ENCODE measurements around the gene TMEM164.
"Not testable (repeated sequence)": the region's sequence is repeated elsewhere in the genome, so short reads cannot be mapped to it uniquely, and the experiment has no call there.

TMEM164 gene
- long read RNA-seq, donor 1, full-length matches to known transcripts: 3 of 3 reads
- long read RNA-seq, donor 1, partial matches to known transcripts: 0 of 3 reads
- long read RNA-seq, donor 1, other reads (novel, unspliced or antisense): 0 of 3 reads
- long read RNA-seq, donor 2, full-length matches to known transcripts: 2 of 2 reads
- long read RNA-seq, donor 2, partial matches to known transcripts: 0 of 2 reads
- long read RNA-seq, donor 2, other reads (novel, unspliced or antisense): 0 of 2 reads
- long read RNA-seq, donor 3, full-length matches to known transcripts: 1 of 1 reads
- long read RNA-seq, donor 3, partial matches to known transcripts: 0 of 1 reads
- long read RNA-seq, donor 3, other reads (novel, unspliced or antisense): 0 of 1 reads
- long read RNA-seq, donor 4, full-length matches to known transcripts: 4 of 4 reads
- long read RNA-seq, donor 4, partial matches to known transcripts: 0 of 4 reads
- long read RNA-seq, donor 4, other reads (novel, unspliced or antisense): 0 of 4 reads
- long read RNA-seq, donor 5, full-length matches to known transcripts: 5 of 5 reads
- long read RNA-seq, donor 5, partial matches to known transcripts: 0 of 5 reads
- long read RNA-seq, donor 5, other reads (novel, unspliced or antisense): 0 of 5 reads
- long read RNA-seq, donor 6, full-length matches to known transcripts: 5 of 5 reads
- long read RNA-seq, donor 6, partial matches to known transcripts: 0 of 5 reads
- long read RNA-seq, donor 6, other reads (novel, unspliced or antisense): 0 of 5 reads
- long read RNA-seq, donor 7, full-length matches to known transcripts: 8 of 8 reads
- long read RNA-seq, donor 7, partial matches to known transcripts: 0 of 8 reads
- long read RNA-seq, donor 7, other reads (novel, unspliced or antisense): 0 of 8 reads
- long read RNA-seq, donor 8, full-length matches to known transcripts: 6 of 6 reads
- long read RNA-seq, donor 8, partial matches to known transcripts: 0 of 6 reads
- long read RNA-seq, donor 8, other reads (novel, unspliced or antisense): 0 of 6 reads

- peak; percentile 74 for DNase-seq
Observed at GRCh38 chrX:110002300-110003166, at the start of gene TMEM164. Gene TMEM164, plus strand, starts transcription at chrX:110003114. Its CDS starts 661 bp downstream, at chrX:110003775.

- no peak for DNase-seq
Observed at GRCh38 chrX:109954333-109954732, 48.6 kb upstream of the TMEM164 start.

- no peak for DNase-seq
Observed at GRCh38 chrX:109954955-109955354, 48.0 kb upstream of the TMEM164 start.

- no peak for DNase-seq
Observed at GRCh38 chrX:109958266-109958665, 44.6 kb upstream of the TMEM164 start.

- no peak for DNase-seq
Observed at GRCh38 chrX:109959356-109959871, 43.5 kb upstream of the TMEM164 start.

GRCh38 chrX:109964390-109964789, 38.5 kb upstream of the TMEM164 start:
- no peak for DNase-seq

GRCh38 chrX:109966246-109966645, 36.7 kb upstream of the TMEM164 start:
- no peak for DNase-seq

GRCh38 chrX:109967156-109967555, 35.8 kb upstream of the TMEM164 start:
- DNase-seq: no peak

GRCh38 chrX:109970841-109971240, 32.1 kb upstream of the TMEM164 start:
- not testable (repeated sequence) for DNase-seq

- no peak for DNase-seq
Observed at GRCh38 chrX:109974906-109975655, 27.8 kb upstream of the TMEM164 start.

GRCh38 chrX:109985210-109985609, 17.7 kb upstream of the TMEM164 start:
- DNase-seq: not testable (repeated sequence)

GRCh38 chrX:109987884-109988283, 15.0 kb upstream of the TMEM164 start:
- DNase-seq: no peak

GRCh38 chrX:109990582-109991276, 12.2 kb upstream of the TMEM164 start:
- DNase-seq: no peak

- no peak for DNase-seq
Observed at GRCh38 chrX:109992203-109992602, 10.7 kb upstream of the TMEM164 start.

GRCh38 chrX:109995155-109995554, 7.8 kb upstream of the TMEM164 start:
- DNase-seq: no peak

- no peak for DNase-seq
Observed at GRCh38 chrX:109997786-109998452, 5.0 kb upstream of the TMEM164 start.

- no peak for DNase-seq
Observed at GRCh38 chrX:110000000-110000399, 2.9 kb upstream of the TMEM164 start.

- DNase-seq: no peak
Observed at GRCh38 chrX:110000847-110001713, 1.8 kb upstream of the TMEM164 start.
